ENCODE measurements around the gene FRMD4A.

FRMD4A gene

DNA sequence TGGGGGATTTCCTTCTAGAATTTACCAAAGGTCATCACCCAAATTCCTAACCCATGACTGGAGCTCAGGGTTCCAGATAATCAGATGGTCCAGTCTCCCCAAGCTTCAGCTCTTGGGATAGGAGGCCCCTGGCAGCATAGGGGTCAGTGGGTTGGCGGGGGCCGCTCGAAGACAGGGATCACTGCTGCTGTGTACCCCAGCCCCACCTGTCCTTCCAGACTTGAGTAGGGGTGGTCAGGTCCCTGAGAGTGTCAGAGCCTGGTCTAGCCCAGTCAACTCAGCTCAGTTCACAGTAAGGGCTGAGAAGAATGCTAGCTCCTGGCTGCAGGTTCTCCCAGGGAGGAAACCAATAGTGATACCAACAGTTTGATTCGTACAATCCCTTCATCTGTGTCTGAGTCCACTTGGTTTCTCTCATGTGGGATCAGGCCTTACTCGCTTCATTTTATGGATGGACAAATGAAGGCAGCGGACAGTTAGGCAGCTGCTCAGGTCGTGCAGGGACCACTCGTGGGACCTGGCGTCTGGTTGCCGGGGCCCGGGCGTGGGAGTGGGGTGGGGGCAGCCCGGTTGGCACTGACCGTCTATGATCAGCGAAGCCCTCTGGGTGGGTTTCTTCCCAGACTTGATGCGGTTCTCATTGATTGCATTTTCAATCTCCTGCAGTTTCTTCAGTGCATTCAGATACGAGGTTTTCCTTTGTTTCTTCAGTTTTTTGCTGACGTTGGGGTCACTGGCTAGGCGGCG, 665.0 kb downstream of the FRMD4A start:
- no peak for DNase-seq

DNA sequence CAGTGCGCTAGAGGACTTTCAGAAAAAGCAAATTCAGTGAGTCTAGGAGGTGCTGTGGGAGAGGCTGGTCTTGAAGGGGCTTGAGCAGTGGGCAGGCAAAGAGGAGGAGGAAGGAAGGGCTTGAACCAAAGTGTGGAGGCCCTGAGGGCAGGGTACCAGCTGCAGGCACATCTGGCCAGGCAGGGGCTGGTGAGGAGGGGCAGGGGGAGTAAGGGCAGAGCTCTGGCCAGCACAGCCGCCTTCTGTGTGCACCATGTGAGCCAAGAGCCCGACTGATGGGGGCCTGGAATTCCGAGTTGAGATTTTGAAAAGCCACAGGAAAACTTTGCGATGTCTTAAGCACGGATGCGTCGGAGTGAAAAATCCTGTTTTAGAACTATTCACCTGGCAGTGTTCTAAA, 669.5 kb downstream of the FRMD4A start:
- DNase-seq = no peak

DNA sequence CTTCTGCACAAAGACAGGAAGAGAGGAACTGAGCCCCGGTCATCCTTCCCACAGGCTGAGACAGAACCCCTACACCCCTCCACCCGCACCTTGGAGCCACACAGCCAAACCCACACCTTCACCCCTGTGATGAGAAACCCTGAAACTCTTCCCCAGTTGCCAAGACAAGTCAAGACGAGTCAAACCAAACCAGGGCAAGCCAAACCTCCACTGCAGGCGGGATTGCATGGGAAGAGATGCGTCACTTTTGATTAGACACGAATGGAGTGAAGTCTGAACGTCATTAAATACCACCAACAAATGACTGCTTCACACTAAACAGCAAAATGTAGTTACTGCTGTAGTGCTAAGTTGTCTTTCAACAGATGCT, 670.2 kb downstream of the FRMD4A start:
- no peak for DNase-seq

DNA sequence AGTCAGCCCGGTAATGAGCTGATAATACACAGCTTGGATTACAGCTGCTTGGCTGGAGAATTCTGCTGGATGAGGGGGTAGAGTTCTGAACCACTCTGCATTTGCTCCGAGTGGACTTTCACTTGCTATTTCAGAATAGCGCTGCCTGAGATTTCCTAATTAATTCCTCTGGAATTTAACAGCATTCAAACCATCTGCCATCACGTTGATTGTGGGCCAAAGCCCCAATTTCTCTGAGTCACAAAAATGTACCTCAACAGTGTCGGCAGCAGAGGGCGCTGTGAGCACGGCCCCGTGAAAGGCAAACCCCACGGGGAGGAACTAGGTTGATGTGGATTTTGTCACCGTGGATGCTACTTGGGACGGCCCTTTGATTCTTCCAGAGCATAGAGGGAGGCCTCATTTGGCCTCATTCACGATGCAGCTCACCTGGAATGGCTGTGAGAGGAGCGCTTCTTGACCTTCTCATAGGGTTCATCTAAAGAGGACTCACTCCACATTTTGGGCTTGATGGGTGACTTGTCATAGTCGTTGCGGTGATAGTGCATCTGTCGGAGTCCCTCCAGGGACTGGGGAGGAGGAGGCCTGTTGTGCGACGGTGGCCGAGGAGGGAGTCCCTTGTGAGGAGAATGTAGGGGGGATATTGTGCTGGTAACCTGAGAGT, 670.7 kb downstream of the FRMD4A start:
- DNase-seq = peak in 12 of 14 donors; percentile 7 to 72 (median 51)

DNA sequence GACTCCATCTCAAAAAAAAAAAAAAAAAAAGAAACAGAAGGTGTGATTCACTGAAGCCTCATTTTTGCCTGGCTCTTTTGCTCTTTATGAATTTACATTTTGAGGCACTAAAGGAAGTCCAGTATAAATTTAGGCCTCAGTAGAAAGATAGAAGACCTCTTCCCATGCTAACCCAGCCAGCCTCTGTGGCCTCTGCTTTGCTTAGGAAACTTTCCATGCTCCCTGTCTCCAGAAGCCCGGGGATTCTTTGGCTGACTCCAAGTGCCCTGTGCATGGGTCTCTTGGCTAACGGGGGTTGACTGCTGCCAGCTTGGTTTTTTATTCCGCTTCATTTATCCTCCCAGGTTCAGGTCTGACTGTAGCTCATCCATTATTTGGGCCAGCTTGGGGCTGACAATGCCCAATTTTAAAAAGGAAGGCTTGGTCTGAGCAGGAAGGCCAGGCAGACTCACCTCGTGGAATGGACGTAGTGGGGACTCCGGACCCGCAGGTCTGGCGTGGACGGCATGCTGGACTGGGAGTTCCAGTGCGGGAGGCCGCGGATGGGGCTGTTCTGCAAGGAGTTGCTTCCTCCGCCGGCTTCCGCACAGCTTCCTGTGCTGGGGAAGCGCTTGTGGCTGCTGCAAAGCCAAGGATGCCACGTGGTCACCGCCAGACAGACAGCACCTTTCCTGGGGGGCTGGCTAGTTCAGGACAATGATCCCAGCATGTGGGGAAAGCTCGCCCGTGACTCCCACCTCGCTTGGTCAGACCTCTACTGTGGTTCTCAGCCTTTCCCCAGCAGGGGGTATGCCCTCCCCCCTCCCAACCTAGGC, 671.6 kb downstream of the FRMD4A start:
- DNase-seq = peak in 11 of 14 donors; percentile 27 to 67 (median 52)

DNA sequence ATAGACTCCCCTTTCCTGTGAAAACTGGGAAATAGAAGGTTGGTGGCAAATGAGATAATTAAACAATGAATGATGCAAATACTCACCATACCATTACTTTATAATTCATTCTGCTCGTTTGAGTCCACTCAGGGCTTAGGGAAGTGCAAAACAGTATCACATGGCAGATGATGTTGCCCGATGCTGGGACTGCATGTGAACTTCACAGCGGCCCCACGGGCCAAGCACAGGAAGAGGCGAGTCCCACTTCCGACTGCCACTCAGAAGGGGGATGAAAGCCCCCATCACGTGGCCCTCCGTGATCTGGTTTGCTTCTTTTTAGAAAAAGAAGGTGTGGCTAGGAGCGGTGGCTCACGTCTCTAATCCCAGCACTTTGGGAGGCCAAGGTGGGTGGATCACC, 672.5 kb downstream of the FRMD4A start:
- DNase-seq = peak in 2 of 14 donors; percentile 15

DNA sequence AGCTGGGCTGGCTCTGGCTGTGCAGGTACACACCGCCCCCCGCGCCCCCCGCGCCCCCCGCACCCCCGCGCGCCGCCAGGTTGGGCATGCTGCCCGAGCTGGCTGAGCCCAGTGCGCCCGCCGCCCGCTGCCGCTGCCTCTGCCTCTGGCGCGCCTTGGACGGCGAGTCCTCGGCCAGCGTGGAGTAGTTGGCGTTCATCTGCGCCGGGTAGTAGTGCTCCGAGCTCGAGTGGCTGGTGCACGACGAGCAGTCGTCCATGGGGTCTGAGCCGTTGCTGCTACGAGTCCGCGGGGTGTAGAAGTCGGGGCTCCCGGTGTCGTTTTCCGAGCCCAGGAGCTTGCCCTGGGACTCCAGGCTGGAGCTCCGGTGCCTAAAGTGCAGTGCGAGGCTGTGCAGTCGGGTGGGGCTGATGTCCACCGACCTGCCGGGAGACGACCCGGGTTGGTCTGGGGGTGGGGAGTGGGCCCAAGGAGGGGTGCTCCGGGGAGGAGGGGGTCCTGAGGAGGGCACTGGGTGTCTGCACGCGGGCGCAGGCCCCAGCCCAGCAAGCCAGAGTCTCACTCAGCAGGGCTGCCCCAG, 673.5 kb downstream of the FRMD4A start:
- DNase-seq = no peak

DNA sequence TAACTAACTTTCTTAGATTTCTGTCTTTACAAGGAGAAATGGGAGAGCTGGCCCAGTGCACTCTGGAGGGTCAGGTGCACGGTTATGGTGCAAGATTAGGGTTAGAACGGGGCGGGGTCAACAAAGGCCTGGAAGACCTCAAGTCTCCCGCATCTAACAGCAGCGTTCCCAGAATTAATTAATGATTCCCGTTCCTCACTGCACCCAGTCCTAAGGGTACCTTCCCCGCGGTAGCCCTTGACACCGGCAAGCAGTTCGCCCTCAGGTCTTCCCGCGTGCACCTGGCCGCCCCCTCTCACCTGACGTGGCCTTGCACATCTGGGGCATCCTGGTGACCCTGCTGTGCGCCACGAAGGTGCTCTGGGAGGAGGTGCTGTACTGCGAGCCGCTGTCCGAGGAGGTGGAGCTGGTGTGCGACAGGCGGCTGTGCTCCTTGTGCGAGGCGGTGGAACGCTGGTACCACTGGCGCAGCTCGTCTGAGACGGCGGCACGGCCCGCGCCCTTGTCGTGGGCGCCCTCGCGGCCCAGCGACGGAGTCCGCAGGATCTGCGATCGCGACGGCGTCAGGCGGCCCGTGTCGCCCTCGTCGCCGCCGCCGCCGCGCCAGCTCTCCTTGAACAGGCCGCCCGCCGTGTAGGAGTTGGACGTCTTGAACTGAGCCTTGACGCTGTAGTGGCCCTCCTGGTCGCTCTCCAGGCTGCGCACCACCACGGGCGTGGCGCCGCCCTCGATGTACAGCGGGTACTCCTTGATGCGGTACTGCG, 674.2 kb downstream of the FRMD4A start:
- DNase-seq = no peak

DNA sequence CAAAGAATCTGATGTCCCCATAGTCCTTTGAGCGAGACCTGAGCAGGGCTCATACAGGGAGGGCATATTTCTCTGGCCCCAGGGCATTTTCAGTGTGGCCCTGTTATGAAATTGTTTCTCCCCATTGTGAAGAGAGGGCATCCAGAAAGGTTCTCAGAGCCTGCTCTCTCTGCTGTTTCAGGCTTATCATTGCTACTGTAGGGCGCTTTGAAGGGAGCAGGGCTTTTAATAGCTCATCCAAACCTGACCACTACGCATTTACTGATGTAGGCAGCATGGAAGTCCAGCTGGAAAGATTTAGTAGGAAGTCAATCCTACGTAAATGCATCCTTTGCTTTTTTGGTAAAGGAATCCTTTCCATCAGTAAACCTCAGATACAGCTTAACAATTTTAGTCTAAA, 675.9 kb downstream of the FRMD4A start:
- DNase-seq = no peak

DNA sequence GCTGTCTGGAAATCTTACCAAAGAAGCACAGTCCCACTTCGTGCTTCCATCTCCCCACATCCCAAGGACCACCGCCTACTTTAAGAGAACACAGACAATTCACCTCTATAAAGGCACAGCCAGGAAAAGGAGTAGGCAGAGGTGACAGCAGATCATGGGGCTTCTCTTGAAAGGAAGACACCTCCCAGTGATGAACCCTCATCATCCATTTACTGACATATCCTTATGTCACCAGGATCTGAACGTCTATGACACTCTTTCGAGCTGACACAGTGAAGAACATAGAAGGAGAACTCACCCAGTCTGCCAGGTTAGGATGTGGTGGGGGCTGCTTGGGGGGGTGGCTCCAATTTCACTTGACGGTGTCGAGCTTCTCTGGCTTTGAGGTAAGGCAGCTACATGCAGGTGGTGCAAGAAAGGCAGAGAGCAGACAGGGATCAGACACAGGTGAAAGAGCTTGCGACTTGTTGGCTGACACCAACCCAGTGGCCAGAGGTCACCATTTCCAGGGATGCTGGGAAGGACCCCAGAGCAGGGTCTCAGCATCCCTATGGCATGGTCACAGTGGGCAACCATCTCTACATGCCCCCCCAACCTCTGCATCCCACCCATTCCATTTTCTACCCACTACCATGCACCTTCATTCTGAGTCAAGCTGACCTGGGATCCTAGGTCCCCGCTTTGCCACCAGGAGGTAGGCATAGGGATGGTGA, 676.5 kb downstream of the FRMD4A start:
- DNase-seq = no peak

DNA sequence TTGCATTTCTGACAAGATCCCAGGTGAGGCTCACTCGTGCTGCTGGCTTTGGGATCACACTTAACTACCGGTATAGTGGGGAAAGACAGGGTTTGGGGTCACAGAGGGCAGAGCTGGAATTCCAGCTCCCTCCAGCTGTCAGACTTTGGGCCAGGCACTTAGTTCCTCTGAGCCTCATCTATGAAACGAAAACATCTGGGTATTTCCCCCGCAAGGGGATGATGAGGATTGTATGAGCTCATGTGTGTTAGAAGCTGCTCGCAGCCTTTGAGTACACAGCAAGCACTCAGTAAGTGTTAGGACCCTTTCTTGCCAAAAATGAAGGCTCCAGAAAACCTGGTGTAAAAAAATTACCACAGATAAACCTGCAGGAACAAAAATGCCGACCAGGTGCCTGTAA, 677.9 kb downstream of the FRMD4A start:
- no peak for DNase-seq

DNA sequence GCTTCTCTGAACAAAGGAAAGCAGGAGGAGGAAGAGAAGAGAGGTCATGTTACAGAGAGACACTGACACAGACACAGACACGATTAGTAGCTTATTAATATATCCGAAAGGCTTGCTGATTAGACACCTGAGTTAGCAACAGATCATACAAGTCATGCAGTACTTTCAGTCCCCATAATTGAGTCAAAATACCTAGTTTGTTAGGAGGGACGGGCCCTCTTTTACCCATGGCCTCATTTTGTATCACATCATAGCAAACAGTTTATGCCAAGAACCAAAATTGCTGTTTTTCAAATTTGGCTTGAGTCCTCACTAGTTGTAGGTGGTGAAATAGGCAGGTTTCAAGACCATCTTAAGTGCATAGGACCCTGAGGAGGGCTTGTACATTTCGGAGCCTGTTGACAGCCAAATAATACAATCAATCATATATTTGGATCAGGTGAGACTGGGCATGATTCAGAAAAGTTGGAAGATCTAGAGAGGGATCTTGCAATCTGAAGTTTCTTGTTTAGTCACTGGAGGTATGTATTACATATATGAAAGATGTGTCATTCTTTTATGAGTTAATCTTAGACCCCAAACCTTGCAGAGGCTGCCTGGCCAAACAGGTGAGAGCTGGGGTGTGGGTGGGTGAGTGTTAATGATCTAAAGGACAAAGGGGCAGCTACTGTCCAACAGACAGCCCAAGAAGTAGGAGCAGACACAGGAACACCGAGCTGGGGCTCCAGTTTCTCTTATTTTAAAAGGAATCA, 678.6 kb downstream of the FRMD4A start:
- DNase-seq = no peak

DNA sequence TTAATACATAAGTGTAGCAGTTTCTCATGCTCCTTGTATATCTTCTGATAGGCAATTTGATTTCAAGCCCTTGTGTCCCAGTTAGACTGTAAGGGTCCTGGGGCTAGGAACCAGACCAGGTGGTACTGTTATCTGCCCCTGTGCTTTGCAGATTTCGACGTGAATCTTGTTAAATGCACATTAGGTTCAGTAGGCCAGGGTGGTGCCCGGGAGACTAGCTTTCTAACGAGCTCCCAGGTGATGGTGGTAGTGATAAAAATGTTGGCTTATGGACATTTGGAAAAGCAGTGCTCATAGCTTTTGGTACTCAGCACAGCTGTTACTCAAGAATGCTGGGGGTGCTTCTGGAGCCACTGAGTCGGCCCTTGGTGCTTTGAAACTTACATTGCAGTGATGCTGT, 679.8 kb downstream of the FRMD4A start:
- no peak for DNase-seq

DNA sequence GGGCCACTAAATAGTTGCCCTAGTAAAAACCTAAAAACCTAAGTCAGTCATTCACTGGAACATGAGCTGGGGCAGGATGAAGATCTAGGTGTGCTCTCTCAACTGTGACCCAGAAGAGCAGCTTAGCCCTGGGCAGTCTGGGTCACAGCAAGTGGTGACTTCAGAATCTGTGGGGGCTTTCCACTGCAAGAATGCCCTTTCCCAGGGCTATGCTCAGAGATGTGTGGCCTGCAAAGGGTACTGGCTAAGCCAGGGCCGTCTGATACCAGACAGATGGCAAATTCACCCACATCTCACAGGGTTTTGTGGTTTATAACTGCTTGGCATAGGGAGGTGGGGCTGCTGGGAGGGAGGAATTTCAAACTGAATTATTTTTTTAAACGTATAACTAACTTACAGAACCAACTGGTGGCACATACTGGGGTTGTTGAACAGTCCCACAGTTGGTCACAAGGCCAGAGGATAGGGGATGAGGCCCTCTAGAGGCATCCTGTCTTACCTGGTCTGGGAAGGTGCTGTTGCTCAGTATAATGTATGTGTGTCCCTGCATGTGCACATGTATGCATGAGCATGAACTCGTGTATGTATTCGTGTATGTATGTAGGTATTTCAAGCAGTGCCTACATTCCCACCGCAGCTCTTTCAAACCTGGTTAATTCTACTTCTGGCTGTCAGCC, 680.7 kb downstream of the FRMD4A start:
- no peak for DNase-seq

DNA sequence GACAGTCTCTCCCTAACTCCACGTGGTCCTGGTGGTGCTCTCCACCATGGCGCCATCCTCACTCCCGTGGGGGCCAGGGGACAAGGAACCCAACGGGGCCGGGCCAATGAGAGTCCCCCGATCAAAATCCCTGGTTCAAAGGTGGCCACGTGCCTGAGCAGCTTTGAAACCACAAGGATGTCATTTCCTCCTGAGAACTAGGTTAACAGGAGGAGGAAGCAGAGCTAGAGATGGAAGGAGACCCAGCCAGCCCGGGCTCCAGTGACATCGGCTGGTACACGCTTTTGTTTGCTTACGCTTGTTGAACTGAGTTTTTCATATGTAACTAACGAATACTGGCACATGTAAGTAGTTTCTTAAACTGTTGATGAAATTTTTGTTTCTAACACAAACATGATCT, 682.3 kb downstream of the FRMD4A start:
- no peak for DNase-seq

DNA sequence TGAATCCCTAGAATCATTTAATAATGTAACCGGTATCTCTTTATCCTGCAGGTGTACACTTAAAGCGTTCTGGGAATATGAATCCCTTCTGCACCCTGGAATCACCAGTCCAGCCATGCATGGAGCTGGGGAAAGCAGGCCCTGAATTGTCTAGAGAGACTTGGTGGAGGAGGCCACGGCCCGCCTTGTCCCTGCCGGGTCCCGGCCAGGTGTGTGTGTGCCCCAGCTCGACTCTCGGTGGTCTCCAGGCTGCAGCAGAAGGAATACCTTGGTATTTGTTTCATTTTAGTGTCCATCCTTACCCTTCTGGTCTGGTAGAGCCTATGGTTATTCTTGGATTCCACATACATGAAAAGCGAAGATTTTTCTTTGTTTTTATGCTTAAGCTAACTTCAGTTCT, 685.9 kb downstream of the FRMD4A start:
- no peak for DNase-seq

DNA sequence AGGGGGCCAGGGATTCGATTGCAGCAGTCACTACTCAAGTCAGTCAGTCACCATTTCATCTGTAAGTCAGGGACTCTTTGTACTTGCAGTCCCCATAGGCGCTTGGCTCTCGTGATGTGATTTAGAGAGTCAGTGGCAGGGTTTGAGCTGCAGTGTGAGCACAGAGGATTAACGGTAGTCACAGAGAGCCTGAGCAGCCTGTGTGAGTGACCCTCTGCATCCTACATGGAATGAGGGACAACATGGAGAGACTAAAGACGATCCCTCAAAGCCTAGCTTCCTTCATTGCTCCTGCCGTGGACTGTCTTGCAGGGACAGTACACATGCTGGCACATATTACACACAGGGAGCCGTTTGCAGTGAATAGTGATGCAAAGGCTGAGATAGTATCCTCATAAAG, 687.7 kb downstream of the FRMD4A start:
- no peak for DNase-seq

DNA sequence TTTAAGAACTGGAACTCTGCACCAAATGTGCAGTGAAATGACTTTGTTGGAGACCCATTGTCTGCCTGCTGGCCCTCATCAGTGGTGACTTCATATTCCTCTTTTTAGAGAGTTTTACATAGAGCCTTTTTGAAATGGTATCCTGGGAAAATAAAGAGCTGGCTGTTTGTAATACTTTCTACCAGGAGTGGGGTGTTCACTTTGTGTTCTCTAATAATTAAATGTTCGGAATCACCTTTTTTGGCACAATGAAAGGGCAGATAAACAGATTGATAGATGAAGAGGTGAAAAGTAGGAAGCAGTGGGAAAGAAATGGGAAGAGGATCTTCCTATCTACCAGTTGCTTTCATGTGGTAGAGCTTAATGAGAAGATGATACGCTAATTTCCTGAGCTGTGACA, 688.4 kb downstream of the FRMD4A start:
- DNase-seq = no peak

DNA sequence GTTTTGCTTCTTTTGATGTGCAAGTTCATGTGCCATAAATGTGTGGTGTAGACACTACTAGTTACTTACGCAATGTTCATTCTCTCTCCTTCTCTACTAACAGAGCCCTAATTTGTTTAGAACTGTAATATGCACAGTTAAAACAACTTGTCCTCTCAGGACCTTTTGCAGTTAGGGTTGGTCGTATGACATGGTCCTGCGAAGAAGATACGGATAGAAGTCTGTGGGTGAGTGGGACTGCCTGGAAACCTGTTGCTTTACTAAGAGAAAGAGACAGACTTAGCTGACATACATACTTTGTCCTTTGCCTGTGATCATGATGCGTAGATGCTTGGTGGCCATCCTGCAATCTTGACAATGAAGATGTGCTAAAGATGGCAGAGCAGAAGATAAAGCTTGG, 692.8 kb downstream of the FRMD4A start:
- no peak for DNase-seq

DNA sequence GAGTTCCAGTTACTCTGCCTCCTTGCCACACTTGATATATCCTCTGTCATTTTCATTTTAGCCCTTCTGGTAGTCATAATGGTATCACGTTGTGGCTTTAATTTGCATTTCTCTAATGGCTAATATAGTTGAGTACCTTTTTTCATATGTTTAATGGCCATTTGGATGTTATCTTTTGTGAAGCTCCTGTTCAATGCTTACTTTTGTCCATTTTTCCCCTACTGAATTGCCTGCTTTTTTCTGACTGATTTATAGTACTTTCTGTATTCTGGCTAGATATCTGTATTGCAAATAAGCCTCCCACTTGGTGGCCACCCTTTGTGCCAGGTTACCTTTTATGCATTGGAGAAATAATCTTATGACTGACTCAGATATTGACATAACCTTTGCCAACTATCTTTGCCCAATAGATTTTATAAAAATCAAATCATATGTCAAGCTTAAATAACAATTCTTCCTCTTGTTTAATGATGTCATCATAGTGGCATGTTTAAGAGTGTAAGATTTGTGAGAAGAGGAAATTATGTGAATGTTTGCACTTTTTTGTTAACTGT, 693.3 kb downstream of the FRMD4A start:
- DNase-seq = no peak
